Suprapubic skin (tissue), 3 donors: ENCODE measurements around the gene CRTC2.

Source experiments
- CTCF ChIP-seq, 2 donors: fragments of 200-600 bp in 1 of 2; fragments of 450-650 bp in 1 of 2; sonication (generic) in 1 of 2; IDR thresholded peaks; one replicate each; pipeline ENCODE4 v1.5.1; 2016 to 2019; ENCODE audit warnings: antibody characterized with exemption in 2 of 2, mild to moderate bottlenecking in 1 of 2, moderate library complexity in 1 of 2
- POLR2AphosphoS5 ChIP-seq, 3 donors: sonication (generic); formaldehyde crosslinking; IDR thresholded peaks; one replicate each; pipeline ENCODE4 v1.6.1; 2017; ENCODE audit warnings: antibody characterized with exemption in 3 of 3

GRCh38 chr1:153908071-153908470 is 50.3 kb downstream of the CRTC2 start:
- TF ChIP-seq CTCF (IDR thresholded peaks at IDR 0.05) (no peak), POLR2AphosphoS5 (IDR thresholded peaks at IDR 0.05) (no peak)
